Thymus (tissue), 11 donors: Measurements from ENCODE around the gene ZNF586. TPM values are rescaled to one million over a fixed set of nuclear protein-coding genes. Genes with fewer than 3 reads are reported as not detected.

ENCODE experiments used
- DNase-seq, 9 donors: peaks; one replicate each; pipeline ENCODE4 v3.0.0-alpha.2; 2013; ENCODE audit warnings: low spot score in 9 of 9, low read depth in 6 of 9, missing footprints in 1 of 9
- H3K27ac ChIP-seq, 2 donors: one replicate each; pipeline ENCODE4 v1.5.1; 2013; ENCODE audit warnings: control low read depth in 1 of 2, low read depth in 1 of 2, low read length in 1 of 2, mild to moderate bottlenecking in 1 of 2, moderate library complexity in 1 of 2
- H3K27me3 ChIP-seq, 2 donors: one replicate each; pipeline ENCODE4 v1.5.1; 2013; ENCODE audit warnings: low read length in 1 of 2; ENCODE audit not compliant: control insufficient read depth in 2 of 2, insufficient read depth in 1 of 2
- H3K36me3 ChIP-seq, 2 donors: one replicate each; pipeline ENCODE4 v1.5.1; 2013; ENCODE audit warnings: low read length in 1 of 2, mild to moderate bottlenecking in 1 of 2, moderate library complexity in 1 of 2; ENCODE audit not compliant: control insufficient read depth in 2 of 2, insufficient read depth in 2 of 2
- H3K4me1 ChIP-seq, 2 donors: one replicate each; pipeline ENCODE4 v1.5.1; 2013; ENCODE audit warnings: low read length in 2 of 2; ENCODE audit not compliant: control insufficient read depth in 2 of 2, insufficient read depth in 2 of 2
- H3K4me3 ChIP-seq, 2 donors: one replicate each; pipeline ENCODE4 v1.5.1; 2013; ENCODE audit warnings: low read length in 2 of 2, control low read depth in 1 of 2, mild to moderate bottlenecking in 1 of 2
- H3K9me3 ChIP-seq, 2 donors: one replicate each; pipeline ENCODE4 v1.5.1; 2013; ENCODE audit warnings: low read length in 1 of 2, mild to moderate bottlenecking in 1 of 2; ENCODE audit not compliant: control insufficient read depth in 2 of 2, insufficient read depth in 1 of 2
- WGBS: extraction: QIAGEN DNeasy Blood & Tissue Kit; methylation state at CpG from one replicate; pipeline ENCODE4 v1.1.7; 2013; 5-methylcytosine and 5-hydroxymethylcytosine counted together
- polyA plus RNA-seq: library from polyadenylated mRNA; stranded (reverse); fragments of 200-250 nt; gene quantifications from one replicate; pipeline ENCODE4 v1.2.3, GENCODE V29; 2013
- total RNA-seq: library from RNA; stranded (reverse); fragments of 120-200 nt; gene quantifications from one replicate; pipeline ENCODE4 v1.2.4, GENCODE V29; 2013
- donor health status: healthy.

ZNF586 gene
- total and polyA plus RNA-seq, 2 donors: 15.2 to 26.9 TPM

- DNase-seq: no peak
- Histone ChIP-seq H3K27me3 (no peaks in the 10 kb centered on the region), H3K9me3 (peaks cover 13 to 21% of the 10 kb centered on the region in 2 donors), H3K27ac (no peak overlapping the region), H3K4me3 (peak overlapping the region; percentile 77 to 81), H3K36me3 (peaks cover 49 to 51% of the 10 kb centered on the region in 2 donors), H3K4me1 (peaks cover 12 to 19% of the 10 kb centered on the region in 2 donors)
- WGBS: 98% methylated on average over 3 of the region's 3 CpGs
These were observed 21.4 kb upstream of the ZNF586 start for GRCh38 chr19:57748029-57748428.

GRCh38 chr19:57754091-57754673 is 15.3 kb upstream of the ZNF586 start:
- H3K4me1 ChIP-seq: no peaks in the 10 kb centered on the region
- no peak for DNase-seq
- H3K9me3 ChIP-seq: peaks cover 10 to 23% of the 10 kb centered on the region in 2 donors
- H3K4me3 ChIP-seq: no peak overlapping the region
- 98% methylated on average over 10 of the region's 10 CpGs for WGBS
- H3K36me3 ChIP-seq: peaks cover 85 to 90% of the 10 kb centered on the region in 2 donors
- no peaks in the 10 kb centered on the region for H3K27me3 ChIP-seq
- H3K27ac ChIP-seq: no peak overlapping the region

- 86% methylated on average over 4 of the region's 4 CpGs for WGBS
- H3K4me1 ChIP-seq: no peaks in the 10 kb centered on the region
- DNase-seq: no peak
- peaks cover 11 to 20% of the 10 kb centered on the region in 2 donors for H3K9me3 ChIP-seq
- H3K27me3 ChIP-seq: no peaks in the 10 kb centered on the region
- H3K36me3 ChIP-seq: peaks cover 84 to 90% of the 10 kb centered on the region in 2 donors
- H3K27ac ChIP-seq: no peak overlapping the region
- H3K4me3 ChIP-seq: no peak overlapping the region
These were observed 14.4 kb upstream of the ZNF586 start for GRCh38 chr19:57755031-57755430.

- Histone ChIP-seq H3K4me3 (no peak overlapping the region), H3K27me3 (no peaks in the 10 kb centered on the region), H3K36me3 (peaks cover 66 to 69% of the 10 kb centered on the region in 2 donors), H3K9me3 (peaks cover 5 to 7% of the 10 kb centered on the region in 2 donors), H3K4me1 (no peaks in the 10 kb centered on the region), H3K27ac (no peak overlapping the region)
- DNase-seq: no peak
- WGBS: over 99% methylated on average over 2 of the region's 2 CpGs
These were observed 11.5 kb upstream of the ZNF586 start for GRCh38 chr19:57757941-57758340.

- Histone ChIP-seq H3K27ac (no peak overlapping the region), H3K9me3 (peaks cover 1 to 5% of the 10 kb centered on the region in 2 donors), H3K4me1 (no peaks in the 10 kb centered on the region), H3K4me3 (no peak overlapping the region), H3K36me3 (peaks cover 61% of the 10 kb centered on the region in 2 donors), H3K27me3 (no peaks in the 10 kb centered on the region)
- 100% methylated on average over 2 of the region's 2 CpGs for whole genome bisulfite sequencing
- DNase-seq: no peak
These were observed 10.4 kb upstream of the ZNF586 start for GRCh38 chr19:57759096-57759495.

GRCh38 chr19:57771417-57771816 is 1.9 kb downstream of the ZNF586 start:
- peaks cover 8 to 48% of the 10 kb centered on the region in 2 donors for H3K9me3 ChIP-seq
- peaks cover 9 to 12% of the 10 kb centered on the region in 2 donors for H3K4me1 ChIP-seq
- H3K27me3 ChIP-seq: no peaks in the 10 kb centered on the region
- DNase-seq: no peak
- whole genome bisulfite sequencing: 97% methylated on average over 4 of the region's 4 CpGs
- no peak overlapping the region for H3K4me3 ChIP-seq
- peaks cover 40 to 47% of the 10 kb centered on the region in 2 donors for H3K36me3 ChIP-seq
- H3K27ac ChIP-seq: no peak overlapping the region

GRCh38 chr19:57773488-57773887 is 4.0 kb downstream of the ZNF586 start:
- peaks cover 61 to 67% of the 10 kb centered on the region in 2 donors for H3K36me3 ChIP-seq
- H3K4me1 ChIP-seq: peaks cover 9 to 12% of the 10 kb centered on the region in 2 donors
- DNase-seq: no peak
- 98% methylated on average over 3 of the region's 3 CpGs for WGBS
- no peak overlapping the region for H3K27ac ChIP-seq
- H3K27me3 ChIP-seq: no peaks in the 10 kb centered on the region
- H3K4me3 ChIP-seq: no peak overlapping the region
- H3K9me3 ChIP-seq: peaks cover 14 to 55% of the 10 kb centered on the region in 2 donors

GRCh38 chr19:57776764-57777296 is 7.4 kb downstream of the ZNF586 start:
- Histone ChIP-seq H3K4me3 (no peak overlapping the region), H3K9me3 (peaks cover 30 to 51% of the 10 kb centered on the region in 2 donors), H3K27ac (no peak overlapping the region), H3K4me1 (no peaks in the 10 kb centered on the region), H3K36me3 (peaks cover 82 to 83% of the 10 kb centered on the region in 2 donors), H3K27me3 (no peaks in the 10 kb centered on the region)
- 85% methylated on average over 6 of the region's 6 CpGs for WGBS
- no peak for DNase-seq

- peaks cover 68 to 70% of the 10 kb centered on the region in 2 donors for H3K36me3 ChIP-seq
- H3K9me3 ChIP-seq: peaks cover 29 to 47% of the 10 kb centered on the region in 2 donors
- H3K27ac ChIP-seq: no peak overlapping the region
- WGBS: 99% methylated on average over 4 of the region's 4 CpGs
- H3K4me1 ChIP-seq: no peaks in the 10 kb centered on the region
- H3K27me3 ChIP-seq: no peaks in the 10 kb centered on the region
- H3K4me3 ChIP-seq: no peak overlapping the region
- no peak for DNase-seq
These were observed 8.9 kb downstream of the ZNF586 start for GRCh38 chr19:57778336-57778735.
